Ramos (cell line): Measurements from ENCODE around the gene GDF10.

Experiments
- in situ Hi-C: fragments of 300-500 bp; cut with MboI; formaldehyde crosslinking; loops from one replicate; pipeline ENCODE4 v1.14.3; 2022; ENCODE audit warnings: low sequenced_read_pairs; ENCODE audit not compliant: unreplicated experiment

GDF10 gene

GRCh38 chr10:47329855-47330254 lies 29.9 kb downstream of the GDF10 start:
- in situ Hi-C loops, result no loop called here

GRCh38 chr10:47330366-47330765 lies 30.4 kb downstream of the GDF10 start:
- in situ Hi-C loops, result no loop called here

- in situ Hi-C loops, result no loop called here
Measured at GRCh38 chr10:47330804-47331203, 30.8 kb downstream of the GDF10 start.

- in situ Hi-C loops, result no loop called here
Measured at GRCh38 chr10:47331491-47331890, 31.5 kb downstream of the GDF10 start.

GRCh38 chr10:47331954-47332353 lies 32.0 kb downstream of the GDF10 start:
- in situ Hi-C loops, result no loop called here

GRCh38 chr10:47332371-47332770 lies 32.4 kb downstream of the GDF10 start:
- in situ Hi-C loops, result no loop called here

- in situ Hi-C loops, result no loop called here
Measured at GRCh38 chr10:47332946-47333345, 32.9 kb downstream of the GDF10 start.

GRCh38 chr10:47333532-47333931 lies 33.5 kb downstream of the GDF10 start:
- in situ Hi-C loops, result no loop called here

GRCh38 chr10:47334466-47335295 lies 34.7 kb downstream of the GDF10 start:
- in situ Hi-C loops, result no loop called here

- in situ Hi-C loops, result no loop called here
Measured at GRCh38 chr10:47335906-47336305, 35.9 kb downstream of the GDF10 start.

- in situ Hi-C loops, result no loop called here
Measured at GRCh38 chr10:47336387-47337134, 36.6 kb downstream of the GDF10 start.

- in situ Hi-C loops, result no loop called here
Measured at GRCh38 chr10:47337310-47337709, 37.3 kb downstream of the GDF10 start.

GRCh38 chr10:47339186-47339735 lies 39.3 kb downstream of the GDF10 start:
- in situ Hi-C loops, result no loop called here

- in situ Hi-C loops, result no loop called here
Measured at GRCh38 chr10:47339759-47340607, 40.0 kb downstream of the GDF10 start.

- in situ Hi-C loops, result no loop called here
Measured at GRCh38 chr10:47340608-47341170, 40.7 kb downstream of the GDF10 start.

- in situ Hi-C loops, result no loop called here
Measured at GRCh38 chr10:47344996-47345870, 45.2 kb downstream of the GDF10 start.

GRCh38 chr10:47346581-47347302 lies 46.7 kb downstream of the GDF10 start:
- in situ Hi-C loops, result no loop called here

GRCh38 chr10:47347303-47347675 lies 47.3 kb downstream of the GDF10 start:
- in situ Hi-C loops, result no loop called here
